ENCODE measurements around the gene ATP13A2. TPM values are rescaled to one million over a fixed set of nuclear protein-coding genes. Genes with fewer than 3 reads are reported as not detected.

The ATP13A2 gene
- total RNA-seq, 1 donor from 2014 or later: 30.3 TPM

DNA sequence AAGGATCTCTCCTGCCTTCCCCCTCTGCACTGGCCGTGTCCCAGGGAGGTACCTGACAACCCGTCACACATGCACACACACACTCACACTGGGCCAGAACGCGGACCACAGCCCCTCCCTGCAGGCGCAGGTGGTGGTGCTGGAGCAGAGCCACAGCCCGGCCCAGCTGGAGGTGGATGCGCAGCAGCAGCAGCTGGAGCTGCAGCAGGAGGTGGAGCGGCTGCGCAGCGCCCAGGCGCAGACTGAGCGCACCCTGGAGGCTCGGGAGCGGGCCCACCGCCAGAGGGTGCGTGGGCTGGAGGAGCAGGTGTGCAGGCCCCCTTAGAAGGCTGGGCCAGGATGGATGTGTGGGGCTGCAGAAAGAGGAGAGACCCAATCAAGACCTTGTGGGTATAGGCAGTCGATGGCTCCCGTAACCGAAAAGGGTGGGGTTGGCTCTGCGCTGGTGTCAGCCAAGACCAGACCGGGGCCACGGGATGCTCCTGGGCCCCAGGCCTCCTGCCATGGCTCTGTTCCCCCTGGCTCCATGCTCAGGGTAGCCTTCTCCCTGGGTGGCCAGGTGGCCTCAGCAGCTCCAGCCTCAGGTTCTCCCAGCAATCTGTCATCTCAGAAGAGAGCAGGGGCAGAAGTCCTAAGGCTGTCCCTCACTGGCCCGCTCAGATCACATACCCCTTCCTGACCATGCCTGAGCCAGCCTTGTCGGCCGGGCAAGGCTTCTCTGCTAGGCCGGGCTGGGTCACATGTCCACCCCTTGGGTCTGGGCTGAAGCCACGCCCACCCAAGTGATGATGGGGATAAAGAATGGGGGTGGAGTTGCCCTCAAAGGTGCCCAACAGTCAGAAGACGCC is 40.2 kb downstream of the ATP13A2 start:
- Histone ChIP-seq H3K4me3 (ENCODE audit: low read depth, low read length) (no peak overlapping the region), H3K36me3 (ENCODE audit: control insufficient read depth, insufficient read depth, low read length) (peaks cover 8% of the 10 kb centered on the region), H3K27me3 (ENCODE audit: control insufficient read depth, insufficient read depth, low read length) (no peaks in the 10 kb centered on the region)
- FAIRE-seq (no peak), DNase-seq (ENCODE audit: low read depth) (peak; percentile 40)
- TF ChIP-seq, protein P1, sequence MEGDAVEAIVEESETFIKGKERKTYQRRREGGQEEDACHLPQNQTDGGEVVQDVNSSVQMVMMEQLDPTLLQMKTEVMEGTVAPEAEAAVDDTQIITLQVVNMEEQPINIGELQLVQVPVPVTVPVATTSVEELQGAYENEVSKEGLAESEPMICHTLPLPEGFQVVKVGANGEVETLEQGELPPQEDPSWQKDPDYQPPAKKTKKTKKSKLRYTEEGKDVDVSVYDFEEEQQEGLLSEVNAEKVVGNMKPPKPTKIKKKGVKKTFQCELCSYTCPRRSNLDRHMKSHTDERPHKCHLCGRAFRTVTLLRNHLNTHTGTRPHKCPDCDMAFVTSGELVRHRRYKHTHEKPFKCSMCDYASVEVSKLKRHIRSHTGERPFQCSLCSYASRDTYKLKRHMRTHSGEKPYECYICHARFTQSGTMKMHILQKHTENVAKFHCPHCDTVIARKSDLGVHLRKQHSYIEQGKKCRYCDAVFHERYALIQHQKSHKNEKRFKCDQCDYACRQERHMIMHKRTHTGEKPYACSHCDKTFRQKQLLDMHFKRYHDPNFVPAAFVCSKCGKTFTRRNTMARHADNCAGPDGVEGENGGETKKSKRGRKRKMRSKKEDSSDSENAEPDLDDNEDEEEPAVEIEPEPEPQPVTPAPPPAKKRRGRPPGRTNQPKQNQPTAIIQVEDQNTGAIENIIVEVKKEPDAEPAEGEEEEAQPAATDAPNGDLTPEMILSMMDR (IDR thresholded peaks at IDR 0.05; ENCODE audit: insufficient read depth, low read length, severe bottlenecking): no peak

GRCh38 chr1:16970132-16970910 is 41.4 kb downstream of the ATP13A2 start:
- Histone ChIP-seq H3K27me3 (ENCODE audit: control insufficient read depth, insufficient read depth, low read length) (no peaks in the 10 kb centered on the region), H3K4me3 (ENCODE audit: low read depth, low read length) (no peak overlapping the region), H3K36me3 (ENCODE audit: control insufficient read depth, insufficient read depth, low read length) (peaks cover 14% of the 10 kb centered on the region)
- DNase-seq (ENCODE audit: low read depth): no peak
- FAIRE-seq: no peak
- TF ChIP-seq, protein P1 (IDR thresholded peaks at IDR 0.05; ENCODE audit: insufficient read depth, low read length, severe bottlenecking): no peak

GRCh38 chr1:16969651-16970050 is 42.1 kb downstream of the ATP13A2 start:
- DNase-seq (ENCODE audit: low read depth) (no peak), FAIRE-seq (no peak)
- Histone ChIP-seq H3K4me3 (ENCODE audit: low read depth, low read length) (no peak overlapping the region), H3K27me3 (ENCODE audit: control insufficient read depth, insufficient read depth, low read length) (no peaks in the 10 kb centered on the region), H3K36me3 (ENCODE audit: control insufficient read depth, insufficient read depth, low read length) (peaks cover 14% of the 10 kb centered on the region)
- TF ChIP-seq, protein P1 (IDR thresholded peaks at IDR 0.05; ENCODE audit: insufficient read depth, low read length, severe bottlenecking): no peak

DNA sequence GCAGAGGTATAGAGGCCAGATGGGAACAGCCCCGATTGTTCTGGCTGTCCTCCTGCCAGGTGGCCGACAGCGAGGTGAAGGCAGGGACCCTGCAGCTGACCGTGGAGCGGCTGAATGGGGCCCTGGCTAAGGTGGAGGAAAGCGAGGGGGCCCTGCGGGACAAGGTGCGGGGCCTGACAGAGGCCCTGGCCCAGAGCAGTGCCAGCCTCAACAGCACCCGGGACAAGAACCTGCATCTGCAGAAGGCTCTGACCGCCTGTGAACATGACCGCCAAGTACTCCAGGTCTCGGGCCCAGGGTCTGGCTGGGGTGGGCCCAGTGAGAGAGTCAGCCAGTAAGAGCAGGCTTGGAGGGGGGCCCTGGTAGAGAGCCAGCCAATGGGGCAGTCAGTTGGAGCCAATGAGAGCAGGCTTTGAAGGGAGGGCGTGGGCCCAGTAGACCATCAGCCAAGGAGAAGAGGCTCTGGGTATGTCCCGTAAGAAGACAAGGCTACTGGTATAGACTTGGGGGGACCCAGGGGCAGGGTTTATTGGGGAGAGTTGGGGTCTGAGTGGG is 42.6 kb downstream of the ATP13A2 start:
- TF ChIP-seq, protein P1 (IDR thresholded peaks at IDR 0.05; ENCODE audit: insufficient read depth, low read length, severe bottlenecking): no peak
- FAIRE-seq: no peak

GRCh38 chr1:16968372-16968771 is 43.4 kb downstream of the ATP13A2 start:
- DNase-seq (ENCODE audit: low read depth) (no peak), FAIRE-seq (no peak)
- TF ChIP-seq, protein P1 (IDR thresholded peaks at IDR 0.05; ENCODE audit: insufficient read depth, low read length, severe bottlenecking): no peak
- Histone ChIP-seq H3K27me3 (ENCODE audit: control insufficient read depth, insufficient read depth, low read length) (no peaks in the 10 kb centered on the region), H3K4me3 (ENCODE audit: low read depth, low read length) (no peak overlapping the region), H3K36me3 (ENCODE audit: control insufficient read depth, insufficient read depth, low read length) (peaks cover 14% of the 10 kb centered on the region)

More for the DNA sequence above, 42.6 kb downstream of the ATP13A2 start:
- no peaks in the 10 kb centered on the region for H3K27me3 ChIP-seq (ENCODE audit: control insufficient read depth, insufficient read depth, low read length)
- no peak overlapping the region for H3K4me3 ChIP-seq (ENCODE audit: low read depth, low read length)
- DNase-seq (ENCODE audit: low read depth): no peak
- peaks cover 14% of the 10 kb centered on the region for H3K36me3 ChIP-seq (ENCODE audit: control insufficient read depth, insufficient read depth, low read length)

Data from bronchial epithelial cell (primary cell).